Measurements from ENCODE around the gene RCN2.

Gene RCN2

DNA sequence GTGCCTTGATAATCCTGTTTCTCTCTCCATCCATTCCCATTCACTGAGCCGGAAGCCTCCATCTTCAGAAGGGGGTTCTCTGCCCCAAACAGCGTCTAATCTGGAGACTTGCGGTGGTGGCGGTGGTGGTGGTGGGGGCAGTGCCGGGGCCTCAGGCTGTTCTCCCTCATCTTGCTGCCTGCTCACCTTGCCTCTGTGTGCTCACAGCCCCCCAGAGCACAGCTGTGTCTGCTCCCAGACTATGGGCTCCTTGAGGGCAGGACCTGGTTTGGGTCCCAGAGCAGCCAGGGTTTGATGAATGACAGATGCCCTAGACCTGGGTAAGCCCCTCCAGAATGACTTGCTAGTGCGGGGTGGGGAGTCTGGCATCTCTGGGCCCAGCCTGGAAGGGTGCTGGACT lies 62.9 kb downstream of the RCN2 start:
- DNase-seq (ENCODE audit: low read depth in 2 of 2) = no peak

DNA sequence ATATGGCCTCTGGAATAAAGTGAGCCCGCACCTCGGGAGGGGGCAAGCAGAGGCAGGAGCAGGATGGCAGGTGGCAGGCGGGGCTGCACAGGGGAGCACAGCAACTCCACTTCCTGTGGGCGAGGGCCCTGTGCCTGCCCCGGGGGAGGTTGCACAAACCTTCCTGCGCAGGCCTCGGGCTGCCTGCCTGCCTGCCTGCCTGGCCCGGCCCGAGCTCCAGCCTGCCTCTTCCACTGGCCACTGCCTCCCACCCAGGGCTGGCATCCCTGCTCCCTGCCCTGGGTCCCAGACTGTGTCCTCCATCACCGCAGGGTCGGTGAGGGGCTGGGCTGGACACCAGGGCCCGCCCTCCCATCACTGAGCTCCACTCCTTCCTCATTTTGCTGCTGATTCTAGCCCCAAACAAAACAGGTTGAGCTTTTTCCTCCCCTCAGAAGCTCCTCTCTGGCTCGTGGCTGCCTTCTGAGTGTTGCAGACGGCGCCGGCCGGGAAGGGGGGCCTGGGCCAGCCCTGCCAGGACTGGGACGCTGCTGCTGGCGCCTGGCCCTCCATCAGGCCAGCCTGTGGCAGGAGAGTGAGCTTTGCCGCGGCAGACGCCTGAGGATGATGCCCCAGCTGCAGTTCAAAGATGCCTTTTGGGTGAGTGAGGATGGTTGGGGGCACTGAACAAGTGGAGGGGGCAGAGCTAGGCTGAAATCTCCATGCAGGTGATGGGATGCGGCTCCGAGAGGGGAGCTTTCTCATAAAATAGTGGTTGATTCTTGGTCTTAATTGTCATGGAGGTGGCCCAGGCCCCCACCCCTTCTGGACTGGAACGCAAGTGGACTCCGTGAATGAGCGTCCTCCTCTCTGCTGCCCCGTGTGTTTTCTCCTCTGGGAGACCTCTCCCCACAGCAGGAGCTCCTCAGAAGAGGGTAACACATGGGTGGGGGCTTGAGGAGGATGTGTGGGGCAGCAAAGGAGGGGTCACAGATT lies 63.7 kb downstream of the RCN2 start, which contains the start of gene PSTPIP1:
TSS of gene PSTPIP1 (plus strand) at position 156 of the 975 bp plus-strand sequence. CDS start at position 604, 448 bp downstream.
- DNase-seq (ENCODE audit: low read depth in 2 of 2) = peak in 1 of 2 donors; percentile 46

DNA sequence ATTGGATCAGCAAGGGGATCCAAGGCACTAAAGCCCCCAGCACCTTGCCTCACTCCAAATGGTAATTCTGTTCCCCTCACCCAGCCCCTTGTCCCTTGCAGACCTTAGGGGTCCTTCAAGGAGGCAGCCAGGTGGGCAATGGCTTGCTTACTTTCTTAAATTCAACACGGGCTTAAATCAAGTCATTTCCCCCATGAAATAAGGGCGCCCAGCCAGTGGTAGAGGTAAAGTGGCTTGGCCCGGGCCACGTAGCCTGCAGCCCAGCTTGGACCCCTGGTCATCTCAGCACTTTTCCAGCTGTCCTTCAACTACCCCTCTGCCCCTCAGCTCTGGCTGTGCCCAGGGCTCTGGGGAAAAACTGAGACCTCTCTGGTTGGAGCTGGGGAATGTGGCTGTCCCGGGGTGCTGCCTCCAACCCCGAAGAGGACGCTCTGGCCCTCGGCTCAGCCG lies 64.6 kb downstream of the RCN2 start:
- no peak for DNase-seq (ENCODE audit: low read depth in 2 of 2)

DNA sequence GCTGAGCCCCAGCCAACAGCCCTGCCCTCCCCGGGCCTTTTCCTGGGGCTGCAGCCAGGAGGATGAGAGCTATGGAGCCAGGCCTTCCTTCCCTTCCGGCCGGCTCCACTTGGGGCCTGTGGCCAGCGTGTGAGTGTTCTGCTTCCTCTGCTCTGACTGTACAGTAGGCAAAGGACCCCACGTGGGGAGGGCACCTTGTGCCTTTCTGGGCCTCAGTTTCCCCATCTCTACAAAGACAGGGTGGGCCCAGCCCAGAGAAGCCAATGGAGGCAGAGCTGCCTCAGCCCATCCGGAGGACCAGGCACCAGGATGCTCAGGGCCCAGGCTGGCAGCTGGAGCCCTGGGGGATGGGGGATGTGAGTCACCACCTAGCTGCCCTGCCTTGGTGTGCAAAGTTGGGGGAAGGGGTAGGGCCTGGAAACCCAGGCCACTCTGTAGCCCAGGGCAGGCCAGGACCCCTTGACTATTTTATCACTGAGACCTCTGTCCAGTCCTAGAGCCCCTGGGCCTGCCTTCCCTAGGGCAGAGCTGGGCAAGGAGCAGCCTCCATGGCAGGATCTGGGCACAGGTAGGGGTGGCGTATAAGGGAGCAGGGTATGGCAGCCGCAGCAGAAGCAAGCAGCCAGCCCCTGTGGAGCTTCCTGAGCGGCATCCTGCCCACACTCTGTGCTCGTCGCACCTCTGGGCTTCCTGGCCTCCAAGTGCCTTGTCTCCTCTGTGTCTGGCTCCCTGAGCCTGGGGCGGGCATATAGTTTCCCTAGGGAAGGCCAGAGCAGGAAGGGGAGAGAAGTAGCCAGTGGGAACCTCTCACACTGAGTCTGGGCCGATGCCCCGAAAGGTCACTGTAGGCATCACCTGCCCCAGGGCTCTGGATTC lies 65.2 kb downstream of the RCN2 start:
- peak in 1 of 2 donors; percentile 54 for DNase-seq (ENCODE audit: low read depth in 2 of 2)

DNA sequence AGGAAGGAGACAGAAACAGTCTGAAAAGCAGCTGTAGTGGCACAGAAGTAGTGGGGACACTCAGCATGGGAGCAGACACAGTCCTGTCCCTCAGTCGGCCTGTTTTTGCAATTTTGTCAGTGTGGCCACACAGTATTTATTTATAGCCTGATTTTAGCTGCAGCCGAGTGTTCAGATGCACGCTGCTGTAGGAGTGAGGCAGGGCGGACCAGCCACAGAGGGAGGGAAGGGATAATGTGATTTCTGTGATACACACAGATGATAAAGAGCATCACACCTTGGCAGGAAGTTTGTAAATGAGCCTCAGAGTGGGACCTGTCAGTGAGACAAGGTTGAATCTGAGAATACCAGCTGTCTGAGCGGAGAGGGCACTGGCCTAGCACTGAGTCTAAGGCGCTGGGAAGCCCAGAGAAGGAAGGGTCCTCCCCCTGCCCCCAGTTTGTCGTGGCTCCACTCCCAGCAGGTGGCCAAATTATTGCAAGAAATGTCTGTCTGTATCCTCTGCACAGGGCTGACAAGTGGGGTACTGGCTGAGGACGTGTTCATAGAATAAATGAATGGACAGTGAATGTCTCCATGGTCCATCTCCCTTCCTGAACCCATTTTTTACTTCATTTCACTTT lies 67.2 kb downstream of the RCN2 start:
- no peak for DNase-seq (ENCODE audit: low read depth in 2 of 2)

DNA sequence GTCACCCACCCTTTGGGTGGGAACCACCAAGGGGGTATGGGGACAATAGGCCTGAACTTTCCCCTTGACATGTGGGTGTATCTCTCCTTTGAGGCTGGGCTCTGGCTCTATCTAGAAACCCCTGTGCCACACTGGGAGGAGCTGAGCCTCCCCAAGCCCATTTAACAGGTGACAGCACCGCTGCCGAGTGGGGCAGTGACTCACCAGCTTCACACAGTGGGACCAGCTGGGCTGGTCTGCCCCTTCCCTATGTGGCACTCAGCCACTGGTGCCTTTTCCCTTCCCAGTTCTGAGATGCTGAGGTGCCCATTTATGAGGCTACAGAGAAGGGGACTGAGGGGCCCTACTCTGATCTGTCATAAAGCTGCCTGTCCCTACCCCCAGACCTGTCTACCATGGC lies 68.4 kb downstream of the RCN2 start:
- no peak for DNase-seq (ENCODE audit: low read depth in 2 of 2)

DNA sequence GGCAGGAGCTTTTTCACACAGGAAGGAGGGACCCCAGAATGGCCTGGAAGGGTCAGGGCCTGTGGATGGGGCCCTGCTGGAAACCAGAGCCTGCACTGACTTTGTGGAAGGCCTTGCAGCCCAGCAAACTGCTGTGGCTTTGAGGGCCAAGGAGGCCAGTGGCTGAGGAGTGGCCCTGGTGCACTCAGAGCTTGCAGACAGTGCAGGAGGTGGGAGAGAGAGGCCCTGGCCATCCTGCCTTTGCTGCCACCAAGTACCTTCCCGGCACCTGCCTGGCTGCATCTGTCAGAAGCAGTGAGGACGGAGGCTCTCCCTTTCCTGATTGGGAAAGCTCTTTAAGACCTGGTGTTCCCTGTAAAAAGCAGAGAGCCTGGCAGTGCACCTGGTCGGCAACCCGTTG lies 69.8 kb downstream of the RCN2 start:
- no peak for DNase-seq (ENCODE audit: low read depth in 2 of 2)

DNA sequence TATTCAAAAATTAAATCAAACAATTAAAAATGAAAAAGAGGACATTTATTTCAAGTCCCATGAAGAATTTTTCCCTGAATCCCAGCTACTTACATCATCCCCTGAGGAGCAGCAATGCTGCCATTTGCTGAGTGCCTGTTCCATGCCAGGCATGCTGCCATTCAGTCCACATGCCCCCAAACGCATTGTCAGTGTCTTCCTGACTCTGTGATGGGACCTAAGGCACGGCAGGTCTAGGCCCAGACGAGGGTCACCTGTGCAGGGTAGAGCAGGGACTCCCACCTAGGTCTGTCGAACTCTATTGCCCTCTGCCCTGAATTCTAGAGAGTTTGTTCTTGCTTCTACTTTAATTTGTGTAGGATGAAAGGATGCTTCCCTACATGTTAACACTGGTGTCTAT lies 70.4 kb downstream of the RCN2 start:
- DNase-seq (ENCODE audit: low read depth in 2 of 2) = no peak

DNA sequence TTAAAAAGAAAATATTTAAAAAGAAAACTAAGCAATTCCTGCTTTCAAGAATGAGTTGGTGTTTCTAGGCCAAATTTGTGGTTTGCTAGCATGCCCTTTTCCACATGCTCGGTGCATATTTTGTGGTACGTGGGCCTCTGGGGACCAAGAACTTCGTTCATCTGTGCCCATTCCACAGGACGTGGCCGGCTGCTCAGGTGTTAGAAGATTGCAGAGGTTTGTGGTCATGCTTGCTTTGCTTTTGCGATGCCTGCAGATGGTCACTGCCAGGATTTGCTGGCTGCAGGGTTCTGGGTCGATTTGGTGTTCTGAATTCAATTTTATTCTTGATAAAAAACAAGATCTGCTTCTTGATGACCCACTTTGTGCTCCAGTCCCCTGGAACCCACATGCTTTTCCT lies 70.9 kb downstream of the RCN2 start:
- no peak for DNase-seq (ENCODE audit: low read depth in 2 of 2)

DNA sequence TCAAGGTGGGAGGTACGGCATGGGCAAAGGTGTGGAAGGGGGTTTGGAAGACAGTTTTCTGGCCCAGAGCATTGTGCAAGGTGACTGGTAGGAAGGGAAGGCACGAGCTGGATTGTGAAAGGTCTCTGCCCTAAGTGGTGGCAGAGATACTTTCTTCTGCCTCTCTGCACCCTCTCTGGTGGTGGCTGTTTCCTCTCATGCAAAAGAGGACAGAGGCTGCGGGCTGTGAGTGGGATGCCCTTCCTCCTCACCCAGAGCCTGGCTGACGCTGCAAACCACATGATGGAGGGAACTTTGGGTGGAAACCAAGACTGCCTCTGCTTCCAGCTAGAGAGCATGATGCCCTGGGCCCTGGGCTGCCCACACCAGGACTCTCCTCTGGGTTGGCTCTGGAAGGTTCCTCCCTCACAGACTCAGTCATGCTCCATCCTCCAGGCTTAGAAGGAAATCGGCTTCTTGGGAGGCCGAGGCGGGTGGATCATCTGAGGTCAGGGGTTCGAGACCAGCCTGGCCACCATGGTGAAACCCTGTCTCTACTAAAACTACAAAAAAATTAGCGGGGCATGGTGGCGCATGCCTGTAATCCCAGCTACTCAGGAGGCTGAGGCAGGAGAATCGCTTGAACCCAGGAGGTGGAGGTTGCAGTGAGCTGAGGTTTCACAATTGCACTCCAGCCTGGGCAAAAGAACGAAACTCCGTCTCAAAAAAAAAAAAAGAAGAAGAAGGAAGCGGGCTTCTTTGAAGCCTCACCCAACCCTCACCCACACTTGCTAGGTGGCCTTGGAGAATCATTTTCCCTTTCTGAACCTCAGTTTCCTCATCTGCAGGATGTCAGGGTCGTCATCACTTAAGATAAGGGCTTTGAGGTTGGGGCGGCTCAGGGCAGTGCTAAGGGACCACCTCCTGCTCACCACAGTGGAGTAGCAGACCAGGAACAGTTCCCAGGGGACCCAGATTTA lies 71.7 kb downstream of the RCN2 start:
- DNase-seq (ENCODE audit: low read depth in 2 of 2) = peak in 1 of 2 donors; percentile 72

All from stimulated activated CD8-positive, alpha-beta memory T cell treated with anti-CD3 and anti-CD28 coated beads, Interleukin-2, amount 100 ng/mL, for 48 hours (primary cell).